SK-N-SH (cell line): ENCODE results near the gene OR8D2.

Source experiments
- CHD2 ChIP-seq: fragments of 150-350 bp; IDR thresholded peaks from 2 replicates; pipeline ENCODE4 v1.6.1; 2018; ENCODE audit warnings: low read length; ENCODE audit not compliant: partially characterized antibody
- ELF1 ChIP-seq: IDR thresholded peaks from 2 replicates; pipeline ENCODE4 v1.4.0; 2012
- MAX ChIP-seq: IDR thresholded peaks from 2 replicates; pipeline ENCODE4 v1.4.0; 2012; ENCODE audit warnings: low read depth
- MXI1 ChIP-seq: IDR thresholded peaks from 2 replicates; pipeline ENCODE4 v1.6.1; 2012; ENCODE audit warnings: mild to moderate bottlenecking, low read depth, low read length, improper control_type of control experiment
- POLR2AphosphoS5 ChIP-seq: IDR thresholded peaks from 2 replicates; pipeline ENCODE4 v1.6.1; 2012; ENCODE audit warnings: low read depth, low read length
- RAD21 ChIP-seq: IDR thresholded peaks from 2 replicates; pipeline ENCODE4 v1.6.1; 2012; ENCODE audit warnings: mild to moderate bottlenecking, low read length
- RCOR1 ChIP-seq: fragments of 150-350 bp; IDR thresholded peaks from 2 replicates; pipeline ENCODE4 v1.6.1; 2017; ENCODE audit warnings: antibody characterized with exemption, low read length
- SIN3A ChIP-seq: IDR thresholded peaks from 2 replicates; pipeline ENCODE4 v1.6.1; 2012; ENCODE audit warnings: low read depth, mild to moderate bottlenecking, low read length, moderate library complexity, borderline replicate concordance
- TAF1 ChIP-seq: IDR thresholded peaks from 2 replicates; pipeline ENCODE4 v1.6.1; 2012; ENCODE audit warnings: low read depth, mild to moderate bottlenecking, low read length, moderate library complexity, borderline replicate concordance
- TF ChIP-seq, protein P1 (sequence below): fragments of 200-600 bp; sonication (generic); IDR thresholded peaks from 2 replicates; pipeline ENCODE4 v1.6.1; 2017; ENCODE audit warnings: antibody characterized with exemption, mild to moderate bottlenecking, moderate library complexity

- TF ChIP-seq, protein P1, sequence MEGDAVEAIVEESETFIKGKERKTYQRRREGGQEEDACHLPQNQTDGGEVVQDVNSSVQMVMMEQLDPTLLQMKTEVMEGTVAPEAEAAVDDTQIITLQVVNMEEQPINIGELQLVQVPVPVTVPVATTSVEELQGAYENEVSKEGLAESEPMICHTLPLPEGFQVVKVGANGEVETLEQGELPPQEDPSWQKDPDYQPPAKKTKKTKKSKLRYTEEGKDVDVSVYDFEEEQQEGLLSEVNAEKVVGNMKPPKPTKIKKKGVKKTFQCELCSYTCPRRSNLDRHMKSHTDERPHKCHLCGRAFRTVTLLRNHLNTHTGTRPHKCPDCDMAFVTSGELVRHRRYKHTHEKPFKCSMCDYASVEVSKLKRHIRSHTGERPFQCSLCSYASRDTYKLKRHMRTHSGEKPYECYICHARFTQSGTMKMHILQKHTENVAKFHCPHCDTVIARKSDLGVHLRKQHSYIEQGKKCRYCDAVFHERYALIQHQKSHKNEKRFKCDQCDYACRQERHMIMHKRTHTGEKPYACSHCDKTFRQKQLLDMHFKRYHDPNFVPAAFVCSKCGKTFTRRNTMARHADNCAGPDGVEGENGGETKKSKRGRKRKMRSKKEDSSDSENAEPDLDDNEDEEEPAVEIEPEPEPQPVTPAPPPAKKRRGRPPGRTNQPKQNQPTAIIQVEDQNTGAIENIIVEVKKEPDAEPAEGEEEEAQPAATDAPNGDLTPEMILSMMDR: no peak
- no peak for TF ChIP-seq MXI1
- no peak for TF ChIP-seq POLR2AphosphoS5
- TF ChIP-seq RAD21: no peak
- no peak for TF ChIP-seq ELF1
- no peak for TF ChIP-seq TAF1
- TF ChIP-seq SIN3A: no peak
- TF ChIP-seq MAX: no peak
- TF ChIP-seq CHD2: no peak
- no peak for TF ChIP-seq RCOR1
Observed at GRCh38 chr11:124274000-124274399, 46.0 kb downstream of the OR8D2 start.
